Measurements from ENCODE around the gene CCM2L.

GRCh38 chr20:32069711-32070110, 59.5 kb downstream of the CCM2L start:
- TF ChIP-seq MAZ (IDR thresholded peaks at IDR 0.05; ENCODE audit: borderline replicate concordance, low read depth, low read length) (no peak), POLR2A (IDR thresholded peaks at IDR 0.05; ENCODE audit: low read depth, low read length) (no peak), RCOR1 (IDR thresholded peaks at IDR 0.05; ENCODE audit: insufficient replicate concordance, low read length) (no peak), RAD21 (IDR thresholded peaks at IDR 0.05; ENCODE audit: low read length) (no peak), CEBPB (IDR thresholded peaks at IDR 0.05; ENCODE audit: low read depth, low read length) (no peak), SMC3 (IDR thresholded peaks at IDR 0.05; ENCODE audit: low read depth, low read length) (no peak), BHLHE40 (IDR thresholded peaks at IDR 0.05; ENCODE audit: low read depth, low read length) (no peak), MXI1 (IDR thresholded peaks at IDR 0.05; ENCODE audit: borderline replicate concordance, low read depth, low read length) (no peak), USF2 (IDR thresholded peaks at IDR 0.05; ENCODE audit: low read depth, low read length) (no peak)
- TF ChIP-seq, protein P1, sequence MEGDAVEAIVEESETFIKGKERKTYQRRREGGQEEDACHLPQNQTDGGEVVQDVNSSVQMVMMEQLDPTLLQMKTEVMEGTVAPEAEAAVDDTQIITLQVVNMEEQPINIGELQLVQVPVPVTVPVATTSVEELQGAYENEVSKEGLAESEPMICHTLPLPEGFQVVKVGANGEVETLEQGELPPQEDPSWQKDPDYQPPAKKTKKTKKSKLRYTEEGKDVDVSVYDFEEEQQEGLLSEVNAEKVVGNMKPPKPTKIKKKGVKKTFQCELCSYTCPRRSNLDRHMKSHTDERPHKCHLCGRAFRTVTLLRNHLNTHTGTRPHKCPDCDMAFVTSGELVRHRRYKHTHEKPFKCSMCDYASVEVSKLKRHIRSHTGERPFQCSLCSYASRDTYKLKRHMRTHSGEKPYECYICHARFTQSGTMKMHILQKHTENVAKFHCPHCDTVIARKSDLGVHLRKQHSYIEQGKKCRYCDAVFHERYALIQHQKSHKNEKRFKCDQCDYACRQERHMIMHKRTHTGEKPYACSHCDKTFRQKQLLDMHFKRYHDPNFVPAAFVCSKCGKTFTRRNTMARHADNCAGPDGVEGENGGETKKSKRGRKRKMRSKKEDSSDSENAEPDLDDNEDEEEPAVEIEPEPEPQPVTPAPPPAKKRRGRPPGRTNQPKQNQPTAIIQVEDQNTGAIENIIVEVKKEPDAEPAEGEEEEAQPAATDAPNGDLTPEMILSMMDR (conservative IDR thresholded peaks at IDR 0.05; ENCODE audit: low read depth, low read length), result no peak
